Mucosa of descending colon (tissue), 3 donors: ENCODE results near the gene CCDC152. TPM values are rescaled to one million over a fixed set of nuclear protein-coding genes. Genes with fewer than 3 reads are reported as not detected.

Source experiments
- ATAC-seq: fragments of 200-7000 bp; cut with Tn5 transposase; one replicate; pipeline ENCODE4 v1.9.1; 2020; ENCODE audit warnings: mild to moderate bottlenecking, moderate library complexity
- DNase-seq, 3 donors: peaks; one replicate each; pipeline ENCODE4 v3.0.0-alpha.2; 2020
- H3K36me3 ChIP-seq: fragments of 200-600 bp; one replicate; pipeline ENCODE4 v1.8.0; 2021; ENCODE audit warnings: low read depth, mild to moderate bottlenecking
- H3K4me1 ChIP-seq: fragments of 200-600 bp; one replicate; pipeline ENCODE4 v1.8.0; 2021; ENCODE audit warnings: low read depth, mild to moderate bottlenecking
- H3K4me3 ChIP-seq: fragments of 200-600 bp; one replicate; pipeline ENCODE4 v1.8.0; 2021; ENCODE audit warnings: mild to moderate bottlenecking
- H3K9me3 ChIP-seq: fragments of 200-600 bp; one replicate; pipeline ENCODE4 v1.8.0; 2021; ENCODE audit warnings: mild to moderate bottlenecking
- intact Hi-C, 2 donors: fragments of 100-400 bp; cut with DNase I in 1 of 2; cut with micrococcal nuclease in 1 of 2; formaldehyde crosslinking; loops; one replicate each; pipeline versions ENCODE4 v1.11.0 to v1.11.1; 2022; cut with DNase I, micrococcal nuclease
- total RNA-seq, 3 donors: library from RNA; stranded (reverse); fragmentation: NEBNext Ultra II Directional in 2 of 3; extraction: Animal tissue kit (Norgen Biotek cat#: 25700) in 2 of 3; gene quantifications; one replicate each; pipeline versions ENCODE4 v1.2.1 to v1.2.4, GENCODE V29; 2021 to 2023
- TF ChIP-seq, protein P1 (sequence below): fragments of 200-600 bp; IDR thresholded peaks from one replicate; pipeline ENCODE4 v1.8.0; 2022; ENCODE audit warnings: antibody characterized with exemption, mild to moderate bottlenecking
- donor health status: DM: no; HTN: no; CAD: no; lungs with moderate emphysema.
- donor health status: DM: no; HTN: no; CAD: no.
- donor health status: DM: no; HTN: yes; CAD: no.

Gene CCDC152
- total RNA-seq, 3 donors from 2014 or later, result 0.12 to 0.94 (median 0.47) TPM

DNA sequence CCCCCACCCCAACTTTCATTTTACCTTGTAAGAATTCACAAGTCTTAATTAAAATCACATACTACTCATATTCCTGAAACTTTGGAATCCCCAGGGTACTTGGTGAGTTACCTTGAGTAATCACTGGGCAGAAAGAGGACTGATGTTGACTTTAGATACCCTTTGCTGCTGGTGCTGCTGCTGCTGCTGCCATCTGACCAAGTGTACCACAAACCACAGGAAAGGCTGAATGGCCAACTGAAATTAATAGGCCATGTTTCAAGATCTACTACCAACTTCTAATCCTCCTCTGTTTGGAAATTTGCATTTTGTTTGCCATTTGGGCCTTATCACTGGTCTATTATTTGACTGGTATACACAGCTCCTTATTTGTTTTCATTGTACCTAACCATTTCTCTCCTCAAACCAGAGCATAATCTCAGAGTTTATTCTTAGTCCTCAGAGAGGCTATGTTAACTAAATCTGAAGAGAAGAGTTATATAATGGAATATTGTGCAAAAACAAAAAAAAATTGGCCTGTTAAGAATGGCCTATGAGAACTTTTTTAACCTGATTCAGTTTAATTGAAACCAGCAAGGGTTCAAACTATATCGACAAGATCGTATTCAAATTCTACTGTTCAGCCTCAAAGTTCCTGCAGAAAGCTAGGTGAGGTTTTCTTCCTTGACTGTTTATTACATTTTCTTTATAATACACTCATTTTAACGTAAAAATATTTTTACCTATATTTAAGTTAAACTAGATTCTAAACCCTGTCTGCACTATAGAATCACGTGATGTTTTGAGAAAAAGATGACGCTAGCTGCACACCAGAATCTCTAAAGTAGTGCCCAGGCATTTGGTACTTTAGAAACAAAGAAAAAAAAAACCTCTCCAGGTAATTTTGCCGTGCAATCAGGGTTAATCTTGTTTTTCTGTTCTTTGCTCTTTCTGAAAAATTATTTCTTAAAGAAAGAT lies 41.9 kb downstream of the CCDC152 start:
- peak; percentile 40 for ATAC-seq
- TF ChIP-seq, protein P1, sequence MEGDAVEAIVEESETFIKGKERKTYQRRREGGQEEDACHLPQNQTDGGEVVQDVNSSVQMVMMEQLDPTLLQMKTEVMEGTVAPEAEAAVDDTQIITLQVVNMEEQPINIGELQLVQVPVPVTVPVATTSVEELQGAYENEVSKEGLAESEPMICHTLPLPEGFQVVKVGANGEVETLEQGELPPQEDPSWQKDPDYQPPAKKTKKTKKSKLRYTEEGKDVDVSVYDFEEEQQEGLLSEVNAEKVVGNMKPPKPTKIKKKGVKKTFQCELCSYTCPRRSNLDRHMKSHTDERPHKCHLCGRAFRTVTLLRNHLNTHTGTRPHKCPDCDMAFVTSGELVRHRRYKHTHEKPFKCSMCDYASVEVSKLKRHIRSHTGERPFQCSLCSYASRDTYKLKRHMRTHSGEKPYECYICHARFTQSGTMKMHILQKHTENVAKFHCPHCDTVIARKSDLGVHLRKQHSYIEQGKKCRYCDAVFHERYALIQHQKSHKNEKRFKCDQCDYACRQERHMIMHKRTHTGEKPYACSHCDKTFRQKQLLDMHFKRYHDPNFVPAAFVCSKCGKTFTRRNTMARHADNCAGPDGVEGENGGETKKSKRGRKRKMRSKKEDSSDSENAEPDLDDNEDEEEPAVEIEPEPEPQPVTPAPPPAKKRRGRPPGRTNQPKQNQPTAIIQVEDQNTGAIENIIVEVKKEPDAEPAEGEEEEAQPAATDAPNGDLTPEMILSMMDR, result no peak
- DNase-seq, result no peak
- Histone ChIP-seq H3K4me1 (no peaks in the 10 kb centered on the region), H3K36me3 (no peaks in the 10 kb centered on the region), H3K9me3 (no peaks in the 10 kb centered on the region), H3K4me3 (no peak overlapping the region)
- intact Hi-C loops, result no loop called here

DNA sequence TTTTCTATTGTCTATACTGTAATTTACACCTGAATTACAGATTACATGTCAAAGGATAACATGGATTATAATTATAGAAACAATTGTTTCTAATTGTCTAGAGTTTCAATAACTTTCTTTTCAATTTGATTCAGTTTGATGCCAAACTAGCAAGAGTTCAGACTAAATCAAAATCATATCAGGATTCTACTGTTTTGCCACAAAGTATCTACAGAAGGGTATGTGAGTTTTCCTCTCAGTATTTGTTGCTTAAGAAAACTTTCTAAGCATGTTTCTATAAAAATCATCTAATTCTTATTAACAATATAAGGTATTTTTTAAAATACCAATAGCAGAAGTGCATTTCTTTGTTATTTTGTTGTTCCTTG lies 42.6 kb downstream of the CCDC152 start:
- Histone ChIP-seq H3K36me3 (no peaks in the 10 kb centered on the region), H3K4me1 (no peaks in the 10 kb centered on the region), H3K9me3 (no peaks in the 10 kb centered on the region), H3K4me3 (no peak overlapping the region)
- ATAC-seq (no peak), DNase-seq (no peak)
- TF ChIP-seq, protein P1, result no peak
- intact Hi-C loops, result no loop called here

DNA sequence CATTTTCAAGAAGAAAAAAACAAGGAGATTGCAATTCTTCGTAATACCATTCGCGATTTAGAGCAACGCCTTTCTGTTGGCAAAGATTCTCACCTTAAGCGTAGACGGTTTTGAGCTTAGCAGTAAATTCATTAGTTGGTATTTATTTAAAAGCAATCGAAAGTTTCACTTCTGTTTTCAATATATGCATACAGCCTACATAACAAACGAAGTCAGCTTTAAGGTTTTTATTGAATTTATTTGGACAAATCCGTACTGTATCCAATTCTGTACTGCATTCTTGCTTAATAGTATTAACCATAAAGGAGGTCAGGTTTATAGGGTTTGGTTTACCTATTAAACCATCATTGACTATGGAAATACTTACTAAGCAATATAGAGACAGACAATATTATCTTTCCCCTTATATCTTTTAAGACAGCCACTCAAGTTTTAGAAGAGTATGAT lies 43.1 kb downstream of the CCDC152 start:
- TF ChIP-seq, protein P1, result no peak
- Histone ChIP-seq H3K9me3 (no peaks in the 10 kb centered on the region), H3K36me3 (no peaks in the 10 kb centered on the region), H3K4me3 (no peak overlapping the region), H3K4me1 (no peaks in the 10 kb centered on the region)
- ATAC-seq (no peak), DNase-seq (no peak)
- intact Hi-C loops, result no loop called here

DNA sequence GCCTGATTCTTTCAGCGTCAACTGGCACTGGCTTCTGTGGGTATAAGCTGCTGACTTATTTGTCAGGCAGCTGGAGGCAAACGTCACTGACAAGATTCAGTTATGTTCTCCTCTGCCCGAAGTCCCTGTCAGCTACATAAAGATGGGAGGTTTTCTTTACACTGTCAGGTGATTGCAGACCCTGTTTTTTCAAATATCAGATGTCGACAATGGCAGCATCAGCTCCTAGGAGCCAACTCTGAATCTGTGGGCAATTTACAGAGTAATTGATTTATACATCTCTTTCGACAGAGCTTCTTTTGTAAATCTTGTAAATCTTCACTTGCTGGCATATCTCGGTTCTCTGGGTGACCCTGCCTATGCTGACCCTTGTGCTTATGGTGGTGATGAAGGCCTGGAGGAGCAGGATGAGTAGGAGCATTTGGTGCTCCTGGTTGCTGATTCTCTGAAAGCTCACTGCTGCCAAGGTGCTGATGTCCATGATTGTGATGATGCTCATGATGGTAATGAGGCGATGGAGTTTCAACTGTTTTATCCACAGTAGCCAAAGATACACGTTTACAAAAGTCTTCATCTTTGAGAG lies 44.2 kb downstream of the CCDC152 start:
- no peak overlapping the region for H3K4me3 ChIP-seq
- intact Hi-C loops, result no loop called here
- TF ChIP-seq, protein P1, result no peak
- no peaks in the 10 kb centered on the region for H3K4me1 ChIP-seq
- no peaks in the 10 kb centered on the region for H3K9me3 ChIP-seq
- ATAC-seq (no peak), DNase-seq (no peak)
- H3K36me3 ChIP-seq, result no peaks in the 10 kb centered on the region

DNA sequence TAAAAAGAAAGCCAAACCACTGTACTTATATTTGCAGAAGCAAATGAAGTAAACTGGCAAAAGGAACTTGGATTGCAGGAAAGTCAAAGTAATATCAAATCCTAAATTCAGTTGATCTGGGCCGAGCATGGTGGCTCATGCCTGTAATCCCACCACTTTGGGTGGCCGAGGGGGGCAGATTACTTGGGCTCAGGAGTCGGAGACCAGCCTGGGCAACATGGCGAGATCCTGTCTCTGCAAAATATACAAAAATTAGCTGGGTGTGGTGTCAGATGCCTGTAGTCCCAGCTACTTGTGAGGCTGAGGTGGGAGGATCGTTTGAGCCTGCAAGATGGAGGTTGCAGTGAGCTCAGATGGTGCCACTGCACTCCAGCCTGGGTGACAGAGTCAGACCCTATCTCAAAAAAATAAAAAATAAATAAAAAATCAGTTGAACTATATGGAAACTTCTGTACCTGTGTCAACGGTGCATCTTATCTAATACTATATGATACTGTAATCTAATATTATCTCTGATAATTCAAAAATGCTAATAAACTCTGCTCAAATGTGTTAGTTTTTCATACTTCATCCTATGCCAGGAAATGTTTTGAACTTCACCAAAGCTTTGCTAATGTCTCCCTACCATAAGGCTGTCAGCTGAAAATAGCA lies 45.0 kb downstream of the CCDC152 start:
- no peaks in the 10 kb centered on the region for H3K4me1 ChIP-seq
- DNase-seq (no peak), ATAC-seq (no peak)
- intact Hi-C loops, result no loop called here
- H3K9me3 ChIP-seq, result no peaks in the 10 kb centered on the region
- H3K4me3 ChIP-seq, result no peak overlapping the region
- no peaks in the 10 kb centered on the region for H3K36me3 ChIP-seq
- TF ChIP-seq, protein P1, result no peak
